GM19023 (cell line): ENCODE data around the gene KIF19.

Source experiments
- ATAC-seq: cut with Tn5 transposase; IDR thresholded peaks from one replicate; pipeline ENCODE4 v1.9.1; 2021; ENCODE audit warnings: mild to moderate bottlenecking, moderate library complexity; ENCODE audit not compliant: unreplicated experiment

The KIF19 gene

DNA sequence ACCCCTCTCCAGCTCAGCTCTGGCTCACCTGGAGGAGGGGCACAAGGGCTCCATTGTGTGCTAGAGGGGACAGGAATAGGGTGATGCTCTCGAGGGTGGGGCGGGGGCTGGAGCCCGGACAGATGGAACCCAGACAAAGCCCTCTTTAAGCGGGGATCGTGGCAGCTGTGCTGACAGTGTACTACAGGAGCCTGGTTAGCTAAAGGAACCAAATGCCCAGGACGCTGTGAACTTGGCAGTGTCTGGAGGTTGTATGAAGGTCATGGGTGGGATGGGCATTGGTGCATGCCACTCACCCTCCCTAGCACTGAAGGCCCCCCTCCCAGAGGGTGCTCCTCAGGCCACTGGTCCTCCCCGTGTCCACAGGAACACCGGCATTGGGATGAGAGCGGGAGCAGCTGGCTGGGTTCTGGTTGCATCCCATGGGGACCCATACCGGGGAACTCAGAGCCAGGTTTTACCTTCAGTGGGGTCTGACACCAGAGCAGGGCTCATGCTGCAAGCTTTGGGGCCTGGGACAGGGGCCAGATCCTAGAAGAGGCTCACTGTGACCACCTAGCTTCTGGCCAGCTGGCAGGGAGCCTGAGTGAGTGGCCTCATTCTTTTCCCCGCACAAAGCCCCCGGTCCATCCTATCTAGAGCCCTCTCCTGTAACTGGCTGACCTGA is 11.9 kb downstream of the KIF19 start:
- ATAC-seq = no peak

- no peak for ATAC-seq
These were observed 13.6 kb downstream of the KIF19 start for GRCh38 chr17:74339537-74340195.

- no peak for ATAC-seq
These were observed 14.5 kb downstream of the KIF19 start for GRCh38 chr17:74340470-74341023.

- no peak for ATAC-seq
These were observed 16.2 kb downstream of the KIF19 start for GRCh38 chr17:74342224-74342623.

GRCh38 chr17:74343121-74343520 is 17.1 kb downstream of the KIF19 start:
- ATAC-seq = no peak

GRCh38 chr17:74343526-74344284 is 17.7 kb downstream of the KIF19 start:
- no peak for ATAC-seq

DNA sequence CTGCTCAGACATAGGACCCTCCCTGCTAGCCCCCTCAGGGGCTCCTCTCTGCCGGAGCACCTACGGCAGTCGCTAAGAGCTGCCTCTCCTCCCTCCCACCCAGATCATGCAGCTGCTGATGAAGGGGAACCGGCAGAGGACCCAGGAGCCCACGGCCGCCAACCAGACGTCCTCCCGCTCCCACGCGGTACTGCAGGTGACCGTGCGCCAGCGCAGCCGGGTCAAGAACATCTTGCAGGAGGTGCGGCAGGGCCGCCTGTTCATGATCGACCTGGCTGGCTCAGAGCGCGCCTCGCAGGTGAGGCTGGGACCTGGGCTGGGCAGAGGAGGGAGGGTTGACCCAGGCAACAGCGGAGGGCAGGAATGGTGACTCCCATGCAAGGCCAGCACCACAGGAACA is 18.6 kb downstream of the KIF19 start:
- ATAC-seq = no peak

GRCh38 chr17:74345433-74346241 is 19.6 kb downstream of the KIF19 start:
- no peak for ATAC-seq

GRCh38 chr17:74347646-74348045 is 21.6 kb downstream of the KIF19 start:
- ATAC-seq = no peak

DNA sequence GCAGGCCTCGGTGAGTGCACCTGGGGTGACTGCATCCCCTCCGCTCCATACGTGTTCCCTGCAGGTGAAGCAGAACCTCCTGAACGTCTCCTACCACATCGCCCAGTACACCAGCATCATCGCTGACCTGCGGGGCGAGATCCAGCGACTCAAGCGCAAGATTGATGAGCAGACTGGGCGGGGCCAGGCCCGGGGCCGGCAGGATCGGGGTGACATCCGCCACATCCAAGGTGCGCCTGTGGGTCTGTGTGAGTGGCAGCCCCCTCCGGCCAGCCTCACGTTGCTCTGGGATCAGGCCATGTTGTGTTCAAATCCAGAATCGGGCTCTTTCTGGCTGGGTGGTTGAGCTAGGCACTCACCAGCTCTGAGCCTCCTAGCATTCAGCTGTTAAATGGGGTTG is 23.1 kb downstream of the KIF19 start:
- ATAC-seq = no peak

DNA sequence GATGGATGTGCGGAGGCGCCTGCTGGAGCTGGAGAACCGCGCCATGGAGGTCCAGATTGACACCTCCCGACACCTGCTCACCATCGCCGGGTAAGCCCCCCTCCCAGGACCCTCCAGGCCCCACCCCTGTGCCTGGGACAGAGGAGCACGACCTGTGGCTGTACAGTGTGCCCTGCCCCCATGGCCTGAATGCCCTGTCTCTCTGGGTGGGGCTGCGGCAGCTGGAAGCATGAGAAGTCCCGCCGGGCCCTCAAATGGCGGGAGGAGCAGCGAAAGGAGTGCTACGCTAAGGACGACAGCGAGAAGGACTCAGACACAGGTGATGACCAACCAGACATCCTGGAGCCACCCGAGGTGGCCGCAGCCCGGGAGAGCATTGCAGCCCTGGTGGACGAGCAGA is 24.5 kb downstream of the KIF19 start:
- no peak for ATAC-seq

- no peak for ATAC-seq
These were observed 25.7 kb downstream of the KIF19 start for GRCh38 chr17:74351552-74352210.

- no peak for ATAC-seq
These were observed 27.5 kb downstream of the KIF19 start for GRCh38 chr17:74353446-74354060.

- ATAC-seq = no peak
These were observed 28.1 kb downstream of the KIF19 start for GRCh38 chr17:74354123-74354522.

DNA sequence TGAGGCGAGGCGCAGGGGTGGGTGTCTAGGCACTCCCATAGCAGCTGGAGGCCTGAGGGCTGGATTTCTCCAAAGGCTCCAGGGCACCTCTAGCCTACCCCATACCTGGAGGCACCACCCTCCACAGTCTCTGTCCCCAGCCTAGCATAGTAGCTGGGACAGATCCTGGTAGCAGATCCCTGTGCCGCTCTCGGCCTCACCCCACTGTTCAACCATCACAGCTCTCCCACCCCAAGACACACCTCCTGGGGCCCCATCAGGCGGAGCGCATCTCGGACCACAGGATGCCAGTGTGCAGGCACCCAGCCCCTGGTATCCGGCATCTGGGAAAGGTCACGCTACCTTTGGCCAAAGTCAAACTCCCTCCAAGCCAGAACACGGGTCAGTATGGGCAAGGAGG is 28.5 kb downstream of the KIF19 start:
- no peak for ATAC-seq

DNA sequence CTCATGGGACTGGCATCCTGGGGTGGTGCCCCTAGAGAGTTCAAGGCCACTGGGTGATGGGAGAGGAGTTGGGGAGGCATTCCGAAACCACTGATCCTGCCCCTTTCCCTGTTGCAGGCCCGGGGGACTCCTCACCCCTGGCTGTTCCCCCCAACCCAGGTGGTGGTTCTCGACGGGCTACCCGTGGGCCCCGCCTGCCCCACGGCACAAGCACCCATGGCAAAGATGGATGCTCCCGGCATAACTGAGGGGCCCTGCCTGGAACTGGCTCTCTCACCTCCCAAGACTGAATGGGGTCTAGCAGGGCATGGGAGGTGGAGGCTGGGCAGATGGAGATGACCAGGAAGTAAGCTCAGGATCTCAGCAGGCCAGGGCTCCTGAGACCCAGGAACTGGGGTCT is 29.0 kb downstream of the KIF19 start:
- ATAC-seq = no peak

DNA sequence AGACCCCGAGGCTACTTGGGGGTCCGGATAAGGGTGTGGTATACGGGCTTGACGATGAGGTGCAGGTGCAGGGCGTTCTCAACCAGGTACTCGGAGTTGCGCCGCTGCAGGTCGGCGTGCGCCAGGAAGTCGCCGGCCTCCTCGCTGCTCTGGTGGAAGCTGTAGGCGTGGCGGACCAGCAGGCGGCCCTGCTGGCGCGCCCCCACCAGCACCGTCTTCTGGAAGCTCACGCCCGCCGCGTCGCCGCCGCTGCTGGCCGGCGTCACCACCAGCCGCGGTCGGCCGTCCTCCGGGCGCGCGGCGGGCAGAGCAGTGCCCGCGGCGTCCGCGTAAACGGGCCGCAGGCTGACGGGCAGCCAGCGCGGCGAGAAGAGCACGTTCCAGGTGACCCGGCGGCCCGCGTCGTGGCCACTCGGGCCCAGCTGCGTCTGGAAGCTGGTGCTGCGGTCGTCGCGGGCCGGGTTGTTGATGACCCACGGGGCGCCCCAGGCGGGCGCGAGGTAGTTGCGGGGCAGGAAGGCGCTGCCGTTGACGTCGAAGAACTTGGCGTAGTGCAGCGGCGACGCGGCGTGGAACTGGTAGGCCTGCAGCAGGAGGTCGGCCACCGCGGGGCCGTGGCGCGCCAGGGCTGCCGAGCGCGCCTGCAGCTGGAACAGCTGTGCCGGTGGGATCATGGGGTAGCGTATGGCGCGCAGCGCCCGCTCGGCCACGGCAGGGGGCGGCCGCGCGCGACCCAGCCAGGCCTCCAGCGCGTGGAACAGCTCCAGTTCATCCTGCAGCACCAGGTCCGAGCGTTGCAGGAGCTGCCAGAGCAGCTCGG is 30.8 kb downstream of the KIF19 start:
- no peak for ATAC-seq

DNA sequence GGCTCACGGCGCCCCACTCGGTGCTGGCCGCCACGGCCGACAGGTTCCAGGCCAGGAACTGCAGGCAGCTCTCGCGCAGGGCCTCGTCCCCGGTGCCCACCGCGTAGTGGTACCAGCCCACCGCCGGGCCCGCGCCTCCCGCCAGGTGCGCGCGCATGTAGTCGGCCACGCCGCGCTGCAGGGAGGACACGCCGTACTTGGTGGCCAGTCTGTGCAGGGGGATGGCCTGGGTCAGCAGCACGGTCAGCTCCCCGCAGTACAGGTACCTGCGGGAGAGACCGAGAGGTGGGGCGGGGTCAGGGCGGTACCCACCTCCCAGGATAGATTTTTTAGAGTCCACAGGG is 31.4 kb downstream of the KIF19 start:
- ATAC-seq = no peak

- no peak for ATAC-seq
These were observed 32.7 kb downstream of the KIF19 start for GRCh38 chr17:74358697-74359096.
